CD4-positive, alpha-beta T cell treated with Interleukin-2 at 100 ng/mL for 4 hours (primary cell): ENCODE results near the gene VWA2.

Experiments
- DNase-seq: peaks from one replicate; pipeline ENCODE4 v3.0.0-alpha.2; 2020; ENCODE audit warnings: low spot score

Gene VWA2, protein sequence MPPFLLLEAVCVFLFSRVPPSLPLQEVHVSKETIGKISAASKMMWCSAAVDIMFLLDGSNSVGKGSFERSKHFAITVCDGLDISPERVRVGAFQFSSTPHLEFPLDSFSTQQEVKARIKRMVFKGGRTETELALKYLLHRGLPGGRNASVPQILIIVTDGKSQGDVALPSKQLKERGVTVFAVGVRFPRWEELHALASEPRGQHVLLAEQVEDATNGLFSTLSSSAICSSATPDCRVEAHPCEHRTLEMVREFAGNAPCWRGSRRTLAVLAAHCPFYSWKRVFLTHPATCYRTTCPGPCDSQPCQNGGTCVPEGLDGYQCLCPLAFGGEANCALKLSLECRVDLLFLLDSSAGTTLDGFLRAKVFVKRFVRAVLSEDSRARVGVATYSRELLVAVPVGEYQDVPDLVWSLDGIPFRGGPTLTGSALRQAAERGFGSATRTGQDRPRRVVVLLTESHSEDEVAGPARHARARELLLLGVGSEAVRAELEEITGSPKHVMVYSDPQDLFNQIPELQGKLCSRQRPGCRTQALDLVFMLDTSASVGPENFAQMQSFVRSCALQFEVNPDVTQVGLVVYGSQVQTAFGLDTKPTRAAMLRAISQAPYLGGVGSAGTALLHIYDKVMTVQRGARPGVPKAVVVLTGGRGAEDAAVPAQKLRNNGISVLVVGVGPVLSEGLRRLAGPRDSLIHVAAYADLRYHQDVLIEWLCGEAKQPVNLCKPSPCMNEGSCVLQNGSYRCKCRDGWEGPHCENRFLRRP

DNA sequence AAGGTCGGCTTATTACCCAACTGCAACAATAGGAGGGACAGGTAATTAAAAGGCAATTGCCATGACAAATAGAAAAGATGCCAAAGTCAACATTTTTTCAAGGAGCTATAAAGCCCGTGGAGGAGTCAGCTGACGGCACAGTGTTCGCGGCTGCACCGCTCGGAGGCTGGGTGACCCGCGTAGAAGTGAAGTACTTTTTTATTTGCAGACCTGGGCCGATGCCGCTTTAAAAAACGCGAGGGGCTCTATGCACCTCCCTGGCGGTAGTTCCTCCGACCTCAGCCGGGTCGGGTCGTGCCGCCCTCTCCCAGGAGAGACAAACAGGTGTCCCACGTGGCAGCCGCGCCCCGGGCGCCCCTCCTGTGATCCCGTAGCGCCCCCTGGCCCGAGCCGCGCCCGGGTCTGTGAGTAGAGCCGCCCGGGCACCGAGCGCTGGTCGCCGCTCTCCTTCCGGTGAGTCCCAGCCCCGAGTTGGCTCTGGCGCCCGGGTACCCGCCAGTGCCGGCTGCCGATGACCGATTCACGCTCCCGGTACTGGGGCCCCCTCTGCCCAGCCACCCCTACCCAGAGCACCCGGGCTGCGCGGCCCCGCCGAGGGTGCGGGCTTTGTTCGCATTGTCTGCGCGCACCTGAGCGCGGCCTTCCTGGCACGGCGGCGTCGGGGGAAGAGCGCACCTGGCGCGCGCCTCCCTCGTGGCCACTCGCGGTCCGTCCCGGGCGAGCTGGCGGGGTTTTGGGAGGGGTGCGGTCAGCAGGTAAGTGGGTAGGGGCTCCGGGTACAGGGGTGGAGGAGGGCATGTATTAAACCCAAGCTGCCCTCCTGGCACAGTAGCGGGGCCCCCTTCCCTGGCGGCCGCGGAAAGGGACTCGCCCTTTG, at the start of gene VWA2:
TSS of gene VWA2 (plus strand) at position 138 of the 877 bp plus-strand sequence. CDS start 9,460 bp downstream, outside the sequence.
- no peak for DNase-seq

DNA sequence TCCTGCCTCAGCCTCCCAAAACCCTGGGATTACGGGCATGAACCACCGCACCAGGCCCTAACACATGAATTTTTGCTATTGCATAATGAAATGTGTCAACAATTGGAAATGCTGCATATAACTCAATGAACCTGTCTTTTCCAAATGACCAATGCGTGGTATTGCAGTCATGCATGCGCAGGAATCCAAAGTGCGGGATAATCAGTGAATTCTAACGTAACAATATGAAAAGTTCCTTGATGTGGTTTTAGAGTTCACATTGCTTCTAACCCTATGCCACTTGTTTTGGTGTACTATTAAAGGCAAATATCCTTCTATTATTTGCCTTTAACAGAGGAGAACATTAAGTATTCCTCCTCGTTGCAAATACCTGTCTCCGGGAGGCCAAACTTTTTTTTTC, 49.4 kb upstream of the VWA2 start:
- no peak for DNase-seq

GRCh38 chr10:114195079-114195478, 44.0 kb upstream of the VWA2 start:
- no peak for DNase-seq

DNA sequence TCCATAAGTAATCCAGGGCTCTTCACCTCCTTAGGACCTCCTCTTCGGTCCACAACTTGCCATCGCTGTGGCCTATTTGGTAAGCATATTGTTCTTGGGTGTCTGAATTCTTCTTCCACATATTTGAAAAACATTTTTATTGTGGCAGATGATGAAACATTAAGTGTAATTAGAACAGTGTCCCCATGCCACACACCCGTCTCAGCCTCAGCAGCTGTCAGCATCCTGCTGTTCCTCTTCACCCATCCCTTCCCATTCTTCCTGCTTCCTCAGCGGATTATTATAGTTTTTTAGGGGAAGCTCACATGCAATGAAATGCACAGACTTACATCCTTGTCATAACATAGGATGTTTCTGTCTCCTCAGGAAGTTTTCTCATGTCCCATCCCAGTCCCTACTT, 39.8 kb upstream of the VWA2 start:
- no peak for DNase-seq

DNA sequence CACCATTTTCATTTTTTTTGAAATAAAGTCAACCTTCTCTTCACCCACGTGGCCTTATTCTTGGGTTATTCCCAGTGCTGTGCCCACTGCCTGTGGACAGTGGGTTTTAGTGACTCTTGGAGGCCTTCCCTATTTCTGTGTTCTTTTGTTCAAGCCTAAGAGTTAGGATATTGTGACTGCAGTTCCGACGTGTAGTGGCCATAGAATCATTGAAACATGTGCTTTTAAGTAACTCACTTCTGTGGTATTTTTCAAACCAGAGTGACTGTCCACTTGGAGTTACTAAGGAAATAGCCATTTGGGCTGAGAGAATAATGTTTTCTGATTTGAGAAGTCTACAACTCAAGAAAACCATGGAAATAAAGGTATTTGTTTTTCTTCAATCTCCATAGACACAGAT, 36.2 kb upstream of the VWA2 start:
- DNase-seq, result no peak

DNA sequence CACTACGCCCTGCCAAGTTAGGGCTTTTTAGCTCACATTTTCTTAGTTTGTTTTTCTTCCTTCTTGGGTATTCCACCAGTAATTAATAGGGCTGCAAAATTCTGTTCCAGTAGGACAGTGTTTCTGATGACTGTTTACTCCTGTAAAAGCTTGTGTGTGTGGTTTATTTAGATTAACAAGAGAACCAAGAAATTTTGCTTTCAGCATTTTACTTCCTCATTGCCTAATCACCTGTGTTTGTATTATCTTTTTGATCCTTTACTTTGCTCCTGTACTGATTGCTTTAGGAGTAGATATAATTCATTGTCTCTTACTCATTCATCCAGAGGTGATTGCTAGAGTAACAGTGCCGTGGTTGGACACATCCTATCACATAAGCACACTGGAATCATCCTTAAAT, 32.2 kb upstream of the VWA2 start:
- DNase-seq, result no peak

- DNase-seq, result no peak
Measured at GRCh38 chr10:114207349-114207748, 31.7 kb upstream of the VWA2 start.

DNA sequence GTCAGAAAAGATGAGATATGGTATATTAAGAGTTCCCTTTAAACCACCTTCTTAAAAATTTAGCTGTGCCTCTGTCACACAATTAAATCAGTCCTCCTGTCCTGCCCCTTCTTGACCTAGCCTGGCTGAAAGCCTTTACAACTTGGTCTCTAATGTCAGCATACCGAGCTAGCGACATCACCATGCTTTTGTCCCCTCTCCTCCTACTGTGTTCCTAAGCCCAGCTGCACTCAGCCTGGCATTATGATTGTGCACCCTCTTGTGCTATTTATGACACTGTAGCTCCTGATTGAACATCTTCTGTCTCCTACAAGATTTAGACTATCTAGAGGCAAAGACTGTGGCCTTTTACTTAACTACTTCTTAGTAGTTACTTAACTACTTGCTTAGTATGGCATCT, 30.7 kb upstream of the VWA2 start:
- DNase-seq, result no peak

DNA sequence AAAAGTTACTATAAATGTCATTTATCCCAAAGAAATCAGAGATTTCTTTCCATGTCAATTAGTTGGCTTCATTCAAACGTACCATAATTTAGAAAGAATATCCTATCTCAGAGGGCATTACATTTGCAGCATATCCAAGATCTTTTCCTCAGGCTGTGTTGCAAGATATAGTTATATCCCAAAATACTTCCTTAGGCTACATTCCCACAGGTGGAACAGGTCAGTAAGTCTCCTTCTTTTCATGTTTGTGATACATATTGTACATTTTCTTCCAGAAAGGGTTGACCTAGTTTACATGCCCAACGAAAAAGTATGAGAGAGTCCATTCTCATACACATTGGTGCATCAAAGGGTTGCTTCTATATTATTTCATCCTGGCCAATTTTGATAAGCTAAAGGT, 26.9 kb upstream of the VWA2 start:
- DNase-seq, result no peak

DNA sequence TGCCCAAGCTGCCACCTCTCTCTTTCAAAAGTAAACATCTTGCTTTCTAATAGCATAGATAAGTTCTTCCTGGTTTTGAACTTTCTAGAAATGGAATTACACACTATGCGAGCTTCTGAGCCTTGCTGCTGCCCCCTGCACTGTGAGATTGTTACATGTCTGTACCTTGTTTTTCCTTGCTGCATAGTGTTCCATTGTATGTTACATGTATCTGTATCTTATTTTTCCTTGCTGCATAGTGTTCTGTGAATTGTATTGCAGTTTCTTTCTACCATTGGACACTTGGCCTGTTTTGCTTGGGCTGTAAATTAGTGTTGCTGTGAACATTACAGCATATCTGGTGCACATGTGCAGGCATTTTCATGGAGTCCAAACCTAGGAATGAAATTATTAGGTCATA, 24.0 kb upstream of the VWA2 start:
- no peak for DNase-seq

- no peak for DNase-seq
Measured at GRCh38 chr10:114220281-114220680, 18.8 kb upstream of the VWA2 start.

DNA sequence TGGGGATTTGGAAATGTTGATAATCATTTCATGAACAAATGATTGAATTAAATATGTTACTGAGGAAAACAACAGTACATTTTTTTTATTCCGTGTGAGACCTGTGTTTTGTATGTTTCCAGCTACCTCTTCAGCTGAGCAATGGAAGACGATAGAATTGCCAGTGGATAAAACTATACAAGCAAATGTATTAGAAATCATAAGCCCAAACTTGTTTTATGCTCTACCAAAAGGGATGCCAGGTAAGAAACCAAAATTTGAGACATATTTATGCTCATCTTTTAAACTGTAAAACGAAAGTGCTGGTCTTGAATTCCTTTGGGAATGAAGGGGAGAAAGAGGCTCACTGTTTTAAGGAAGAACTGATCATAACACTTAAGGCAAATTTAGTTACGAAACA, 17.8 kb upstream of the VWA2 start:
- DNase-seq, result no peak

GRCh38 chr10:114223066-114223465, 16.0 kb upstream of the VWA2 start:
- no peak for DNase-seq

DNA sequence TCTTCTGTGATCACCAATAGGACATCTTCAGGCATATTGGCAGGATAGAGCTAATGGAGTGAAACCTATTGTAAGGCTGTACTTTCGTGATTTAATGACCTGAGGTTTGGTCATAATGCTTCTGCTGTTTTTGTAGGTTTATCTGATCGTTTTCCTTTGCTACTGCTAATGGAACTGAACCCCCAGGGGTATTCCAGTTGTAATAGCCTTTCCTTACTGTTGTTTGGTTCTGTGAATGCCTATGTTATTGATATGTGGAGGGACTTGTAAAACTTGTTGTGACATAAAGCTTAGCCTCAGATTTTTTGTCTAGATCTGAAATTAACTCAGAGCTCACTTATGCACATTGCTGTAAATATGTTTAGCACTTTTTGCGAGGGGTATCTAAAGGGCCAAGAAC, 10.9 kb upstream of the VWA2 start:
- DNase-seq, result no peak

GRCh38 chr10:114232561-114233176, 6.4 kb upstream of the VWA2 start:
- DNase-seq, result no peak

GRCh38 chr10:114233482-114233881, 5.6 kb upstream of the VWA2 start:
- no peak for DNase-seq

DNA sequence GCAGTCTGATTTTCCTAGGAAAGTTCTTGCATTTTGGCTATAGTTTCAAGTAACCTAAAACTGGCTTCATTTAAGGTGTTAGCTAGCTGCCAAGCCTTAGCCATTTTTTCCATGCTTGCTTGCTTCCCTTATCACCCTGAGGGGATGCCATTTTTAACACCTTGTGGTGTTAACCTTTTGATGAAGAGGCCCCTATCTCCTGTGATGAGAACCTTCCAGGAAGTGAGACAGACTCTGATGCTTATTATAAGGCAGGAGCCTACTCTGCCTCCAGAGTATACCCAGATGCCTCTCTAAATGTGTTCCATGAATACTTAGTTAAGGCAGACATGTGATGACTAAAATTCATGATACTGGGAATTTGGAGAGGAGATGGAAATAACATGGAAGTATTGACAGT, 4.9 kb upstream of the VWA2 start:
- DNase-seq, result no peak

- no peak for DNase-seq
Measured at GRCh38 chr10:114239994-114240345, 916 bp downstream of the VWA2 start.

DNA sequence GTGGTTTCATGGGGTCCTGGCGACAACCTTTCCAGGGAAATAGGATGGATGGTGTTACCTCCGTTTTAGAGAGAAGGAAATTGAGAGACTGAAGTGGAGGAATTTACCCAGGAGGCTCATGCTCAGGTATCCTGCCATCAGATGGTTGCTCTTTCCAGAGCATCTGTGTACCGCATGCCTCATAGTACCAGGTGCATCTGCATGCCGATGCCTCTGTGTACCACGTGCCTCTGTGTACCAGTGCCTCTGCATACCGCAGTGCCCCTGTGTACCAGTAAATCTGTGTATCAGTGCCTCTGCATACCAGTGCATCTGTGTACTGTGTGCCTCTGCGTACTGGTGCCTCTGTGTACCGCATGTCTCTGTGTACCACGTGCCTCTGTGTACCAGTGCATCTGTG, 3.2 kb downstream of the VWA2 start:
- no peak for DNase-seq

DNA sequence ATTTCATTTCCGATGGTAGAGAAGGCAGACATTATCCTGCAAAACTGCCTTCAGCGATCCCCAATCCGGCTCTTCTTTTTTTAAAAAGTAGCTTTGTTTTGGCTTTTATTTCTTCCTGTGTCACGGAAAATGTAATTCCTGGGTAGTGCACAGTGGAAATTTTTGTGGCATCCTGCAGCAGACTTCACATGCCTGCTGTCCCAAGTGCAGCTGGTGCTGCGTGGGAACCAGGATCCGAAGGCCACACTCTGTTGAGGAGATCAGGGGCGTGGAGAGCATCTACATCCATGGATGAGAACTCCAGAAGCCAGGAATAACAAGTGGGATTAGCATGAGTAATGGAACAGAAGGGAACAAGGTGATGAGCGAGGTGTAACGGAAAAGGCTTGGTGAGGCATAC, 4.6 kb downstream of the VWA2 start:
- DNase-seq, result no peak

GRCh38 chr10:114244126-114244525, 5.1 kb downstream of the VWA2 start:
- no peak for DNase-seq

- no peak for DNase-seq
Measured at GRCh38 chr10:114245121-114245791, 6.2 kb downstream of the VWA2 start.
